HEK293 (cell line): ENCODE results near the gene DNAJC12.

ENCODE experiments used
- CTCF ChIA-PET: fragments of 350-600 bp; formaldehyde crosslinking; extraction: SDS; loops from one replicate; lab custom pipeline; 2021; ENCODE audit warnings: antibody characterized with exemption; lab: Yijun Ruan, JAX
- POLR2A ChIA-PET: fragments of 300-600 bp; formaldehyde crosslinking; extraction: SDS; loops from one replicate; lab custom pipeline; 2020; ENCODE audit warnings: antibody characterized with exemption, inconsistent platforms; lab: Yijun Ruan, JAX
- H3K27ac ChIP-seq: fragments of 200-500 bp; sonication (Bioruptor generic); 2 replicates; pipeline ENCODE4 v1.5.1; 2014; ENCODE audit warnings: low read depth, low read length, control low read depth, inconsistent platforms; ENCODE audit errors: extremely low read depth
- H3K36me3 ChIP-seq, 2 experiments: fragments of 200-500 bp in 1 of 2; sonication (Bioruptor generic) in 1 of 2; 1 replicate in 1 of 2; 2 replicates in 1 of 2; pipeline ENCODE4 v1.5.1; 2014 to 2017; ENCODE audit warnings: inconsistent platforms in 2 of 2, low read length in 2 of 2; ENCODE audit not compliant: control insufficient read depth in 2 of 2, insufficient read depth in 1 of 2
- H3K4me1 ChIP-seq: fragments of 200-500 bp; sonication (Bioruptor generic); 2 replicates; pipeline ENCODE4 v1.5.1; 2014; ENCODE audit warnings: mild to moderate bottlenecking, low read length, inconsistent platforms; ENCODE audit not compliant: control insufficient read depth, insufficient read depth
- H3K4me3 ChIP-seq: 2 replicates; pipeline ENCODE4 v1.5.1; 2011; ENCODE audit warnings: low read depth, mild to moderate bottlenecking, control low read depth, low read length, moderate library complexity
- H3K9me3 ChIP-seq: fragments of 200-500 bp; sonication (Bioruptor generic); 2 replicates; pipeline ENCODE4 v1.5.1; 2014; ENCODE audit warnings: low read depth, low read length, inconsistent platforms; ENCODE audit not compliant: control insufficient read depth, insufficient read depth
- ATF2 ChIP-seq: fragments of 450-650 bp; formaldehyde crosslinking; IDR thresholded peaks from 2 replicates; pipeline ENCODE4 v1.5.1; 2016; ENCODE audit warnings: missing biosample characterization, missing genetic modification characterization, low read depth
- BCL11B ChIP-seq: fragments of 450-650 bp; formaldehyde crosslinking; IDR thresholded peaks from 2 replicates; pipeline ENCODE4 v1.5.1; 2016; ENCODE audit warnings: low read depth, missing biosample characterization, missing genetic modification characterization
- IKZF3 ChIP-seq: fragments of 450-650 bp; IDR thresholded peaks from 2 replicates; pipeline ENCODE4 v1.5.0; 2018; ENCODE audit warnings: missing biosample characterization, mild to moderate bottlenecking, missing genetic modification characterization, moderate library complexity
- KLF7 ChIP-seq: fragments of 450-650 bp; formaldehyde crosslinking; IDR thresholded peaks from 2 replicates; pipeline ENCODE4 v1.5.1; 2016; ENCODE audit warnings: missing biosample characterization, missing genetic modification characterization, borderline replicate concordance
- MZF1 ChIP-seq: fragments of 450-650 bp; formaldehyde crosslinking; IDR thresholded peaks from 2 replicates; pipeline ENCODE4 v1.5.1; 2017; ENCODE audit warnings: missing biosample characterization, missing genetic modification characterization, borderline replicate concordance
- PBX3 ChIP-seq: sonication (generic); formaldehyde crosslinking; IDR thresholded peaks from 2 replicates; pipeline ENCODE4 v1.8.1; 2022; ENCODE audit warnings: mild to moderate bottlenecking, moderate library complexity, missing genetic modification reagents
- PRDM10 ChIP-seq: fragments of 450-650 bp; formaldehyde crosslinking; IDR thresholded peaks from 2 replicates; pipeline ENCODE4 v1.5.1; 2016; ENCODE audit warnings: missing biosample characterization, missing genetic modification characterization
- REPIN1 ChIP-seq: fragments of 450-650 bp; formaldehyde crosslinking; IDR thresholded peaks from 2 replicates; pipeline ENCODE4 v1.5.1; 2017; ENCODE audit warnings: missing biosample characterization, missing genetic modification characterization, low read depth
- SP2 ChIP-seq: fragments of 450-650 bp; formaldehyde crosslinking; IDR thresholded peaks from 2 replicates; pipeline ENCODE4 v1.5.1; 2016; ENCODE audit warnings: missing biosample characterization, missing genetic modification characterization
- TCF7L2 ChIP-seq: IDR thresholded peaks from 2 replicates; pipeline ENCODE4 v1.6.1; 2011; ENCODE audit warnings: low read depth, mild to moderate bottlenecking, inconsistent platforms, low read length, moderate library complexity, borderline replicate concordance
- ZBTB1 ChIP-seq: fragments of 450-650 bp; formaldehyde crosslinking; IDR thresholded peaks from 2 replicates; pipeline ENCODE4 v1.5.1; 2016; ENCODE audit warnings: missing biosample characterization, missing genetic modification characterization
- ZBTB20 ChIP-seq: fragments of 450-650 bp; formaldehyde crosslinking; IDR thresholded peaks from 2 replicates; pipeline ENCODE4 v1.5.1; 2016; ENCODE audit warnings: missing biosample characterization, missing genetic modification characterization
- ZBTB48 ChIP-seq: fragments of 450-650 bp; formaldehyde crosslinking; IDR thresholded peaks from 2 replicates; pipeline ENCODE4 v1.5.1; 2016; ENCODE audit warnings: missing biosample characterization, missing genetic modification characterization
- ZFP41 ChIP-seq: fragments of 450-650 bp; formaldehyde crosslinking; IDR thresholded peaks from 2 replicates; pipeline ENCODE4 v1.5.1; 2016; ENCODE audit warnings: missing biosample characterization, missing genetic modification characterization, borderline replicate concordance
- ZNF112 ChIP-seq: fragments of 450-650 bp; formaldehyde crosslinking; IDR thresholded peaks from 2 replicates; pipeline ENCODE4 v1.5.0; 2017; ENCODE audit warnings: missing biosample characterization, missing genetic modification characterization
- ZNF138 ChIP-seq: fragments of 450-650 bp; formaldehyde crosslinking; IDR thresholded peaks from 2 replicates; pipeline ENCODE4 v1.5.1; 2016; ENCODE audit warnings: missing biosample characterization, missing genetic modification characterization, borderline replicate concordance
- ZNF140 ChIP-seq: fragments of 450-650 bp; formaldehyde crosslinking; IDR thresholded peaks from 2 replicates; pipeline ENCODE4 v1.5.1; 2016; ENCODE audit warnings: missing biosample characterization, missing genetic modification characterization
- ZNF155 ChIP-seq: fragments of 450-650 bp; formaldehyde crosslinking; IDR thresholded peaks from 2 replicates; pipeline ENCODE4 v1.5.1; 2016; ENCODE audit warnings: missing biosample characterization, missing genetic modification characterization
- ZNF2 ChIP-seq: fragments of 450-650 bp; formaldehyde crosslinking; IDR thresholded peaks from 2 replicates; pipeline ENCODE4 v1.5.1; 2016; ENCODE audit warnings: missing biosample characterization, missing genetic modification characterization
- ZNF202 ChIP-seq: fragments of 450-650 bp; formaldehyde crosslinking; IDR thresholded peaks from 2 replicates; pipeline ENCODE4 v1.5.1; 2016; ENCODE audit warnings: missing biosample characterization, missing genetic modification characterization, borderline replicate concordance
- ZNF248 ChIP-seq: fragments of 450-650 bp; formaldehyde crosslinking; IDR thresholded peaks from 2 replicates; pipeline ENCODE4 v1.5.1; 2017; ENCODE audit warnings: missing biosample characterization, missing genetic modification characterization
- ZNF362 ChIP-seq: fragments of 450-650 bp; formaldehyde crosslinking; IDR thresholded peaks from 2 replicates; pipeline ENCODE4 v1.5.1; 2016; ENCODE audit warnings: missing biosample characterization, missing genetic modification characterization
- ZNF426 ChIP-seq: fragments of 450-650 bp; formaldehyde crosslinking; IDR thresholded peaks from 2 replicates; pipeline ENCODE4 v1.5.1; 2017; ENCODE audit warnings: missing biosample characterization, missing genetic modification characterization, mild to moderate bottlenecking, inconsistent platforms, moderate library complexity
- ZNF701 ChIP-seq: fragments of 450-650 bp; formaldehyde crosslinking; IDR thresholded peaks from 2 replicates; pipeline ENCODE4 v1.5.1; 2016; ENCODE audit warnings: missing biosample characterization, missing genetic modification characterization
- ZNF837 ChIP-seq: fragments of 450-650 bp; formaldehyde crosslinking; IDR thresholded peaks from 2 replicates; pipeline ENCODE4 v1.5.1; 2016; ENCODE audit warnings: missing biosample characterization, missing genetic modification characterization

Gene DNAJC12

GRCh38 chr10:67772151-67772550 is 65.8 kb downstream of the DNAJC12 start (continued):
- TF ChIP-seq REPIN1 (no peak), SP2 (tag by site-specific recombination) (no peak), ZNF155 (tag by site-specific recombination) (no peak), ZNF701 (tag by site-specific recombination) (no peak), ZNF138 (tag by site-specific recombination) (no peak), ZNF140 (tag by site-specific recombination) (no peak), KLF7 (tag by site-specific recombination) (no peak), ZNF2 (tag by site-specific recombination) (no peak)

- no peak overlapping the region for H3K27ac ChIP-seq
- TF ChIP-seq ZNF426 (no peak), ZNF202 (tag by site-specific recombination) (no peak), ZBTB20 (no peak), ZBTB1 (tag by site-specific recombination) (no peak), IKZF3 (no peak), ZFP41 (tag by site-specific recombination) (no peak), BCL11B (tag by site-specific recombination) (no peak), ATF2 (tag by site-specific recombination) (no peak), TCF7L2 (no peak), PRDM10 (tag by site-specific recombination) (no peak), MZF1 (tag by site-specific recombination) (no peak), ZNF138 (tag by site-specific recombination) (no peak), PBX3 (CRISPR knock-in tag) (no peak), ZNF112 (tag by site-specific recombination) (no peak), ZNF837 (tag by site-specific recombination) (no peak), ZNF248 (tag by site-specific recombination) (no peak), ZNF362 (tag by site-specific recombination) (no peak), ZBTB48 (tag by site-specific recombination) (no peak)
- TF ChIP-seq, all 188 proteins: peak for 0
- no peaks in the 10 kb centered on the region for H3K9me3 ChIP-seq
- ChIA-PET CTCF (interaction anchor here (0.6 to 2.9 kb wide), 4 partner anchors 9 to 1461 kb away, joined by 3 to 21 read pairs (median 4); no protein-coding TSS in a partner anchor), POLR2A (no interaction called here)
- H3K4me1 ChIP-seq, result peaks cover 7% of the 10 kb centered on the region
- no peaks in the 10 kb centered on the region for H3K36me3 ChIP-seq
- H3K4me3 ChIP-seq, result no peak overlapping the region
These were observed 66.8 kb downstream of the DNAJC12 start for GRCh38 chr10:67771200-67771599.
